Cortex of kidney (tissue), 1 donor: ENCODE measurements around the gene CASR.

Experiments used
- DNase-seq: peaks from one replicate; lab custom pipeline; 2025; lab: John Stamatoyannopoulos, UW

The CASR gene

GRCh38 chr3:122305818-122306621 lies 122.6 kb downstream of the CASR start:
- no peak for DNase-seq

- DNase-seq: no peak
Observed at GRCh38 chr3:122306622-122306953, 123.1 kb downstream of the CASR start.

DNA sequence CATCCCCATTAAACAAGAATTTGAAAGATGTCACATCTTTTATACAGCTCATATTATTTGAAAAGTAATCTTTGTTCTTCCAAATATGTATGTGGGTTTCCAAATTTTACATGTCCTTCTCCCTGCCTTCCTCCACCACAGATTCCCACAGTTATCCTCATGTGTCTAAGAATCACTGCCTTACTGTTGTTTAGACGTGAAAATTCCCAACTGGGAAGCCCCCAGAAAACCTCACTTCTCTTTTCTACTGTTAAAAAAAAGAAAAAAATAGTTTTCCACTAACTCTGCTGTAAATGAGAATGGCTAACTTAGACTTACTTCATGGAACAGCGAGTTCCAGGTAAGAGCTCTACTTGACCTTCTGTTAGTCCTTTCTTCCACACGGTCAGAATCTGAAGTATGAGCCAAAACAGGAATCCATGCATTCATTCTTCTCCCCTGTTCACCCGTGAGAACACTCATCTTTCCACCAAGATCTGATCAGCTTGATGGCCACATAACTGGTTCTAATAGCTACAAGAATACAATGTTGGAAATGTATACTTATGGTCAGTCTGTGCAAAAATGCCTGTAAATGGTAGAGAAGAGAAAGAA lies 123.7 kb downstream of the CASR start:
- no peak for DNase-seq

- DNase-seq: no peak
Observed at GRCh38 chr3:122307976-122308375, 124.5 kb downstream of the CASR start.

- no peak for DNase-seq
Observed at GRCh38 chr3:122310361-122310760, 126.9 kb downstream of the CASR start.

DNA sequence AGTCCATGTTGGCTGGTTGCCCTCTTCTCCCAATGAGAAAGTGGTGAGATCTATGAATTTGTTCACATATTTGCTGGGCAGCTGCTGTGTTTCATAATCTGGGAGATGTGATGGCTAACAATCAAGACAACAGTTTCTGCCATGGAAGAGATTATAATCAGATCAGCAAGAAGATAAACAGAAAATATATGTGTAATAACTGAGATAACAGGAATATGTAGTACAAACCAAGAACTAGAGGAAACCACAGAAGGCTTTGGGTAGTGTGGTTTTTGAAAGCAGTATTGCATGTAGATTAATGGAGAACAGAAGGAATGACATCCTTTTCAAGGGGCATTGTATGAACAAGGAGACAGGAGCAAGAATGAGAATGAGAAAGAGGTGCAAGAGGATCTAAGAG lies 129.4 kb downstream of the CASR start:
- no peak for DNase-seq

DNA sequence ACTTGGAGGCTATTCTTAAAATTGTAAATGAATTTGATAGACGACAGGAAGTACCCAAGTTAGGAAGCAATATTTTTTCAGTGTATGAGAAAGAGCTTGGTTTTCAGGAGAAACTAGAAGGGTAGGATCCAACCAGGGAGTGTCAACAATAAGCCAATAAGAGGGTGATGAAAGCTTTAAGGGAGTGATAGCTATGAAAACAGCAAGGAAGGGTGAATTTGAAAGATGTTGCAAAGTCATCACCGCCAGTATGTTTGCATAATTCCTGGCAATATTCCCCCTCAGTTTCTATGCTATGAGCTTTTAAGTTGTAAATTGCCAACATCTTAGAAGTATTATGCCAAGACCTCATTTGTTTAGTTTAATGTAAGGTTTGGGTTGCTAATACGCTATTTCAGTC lies 129.8 kb downstream of the CASR start:
- no peak for DNase-seq

DNA sequence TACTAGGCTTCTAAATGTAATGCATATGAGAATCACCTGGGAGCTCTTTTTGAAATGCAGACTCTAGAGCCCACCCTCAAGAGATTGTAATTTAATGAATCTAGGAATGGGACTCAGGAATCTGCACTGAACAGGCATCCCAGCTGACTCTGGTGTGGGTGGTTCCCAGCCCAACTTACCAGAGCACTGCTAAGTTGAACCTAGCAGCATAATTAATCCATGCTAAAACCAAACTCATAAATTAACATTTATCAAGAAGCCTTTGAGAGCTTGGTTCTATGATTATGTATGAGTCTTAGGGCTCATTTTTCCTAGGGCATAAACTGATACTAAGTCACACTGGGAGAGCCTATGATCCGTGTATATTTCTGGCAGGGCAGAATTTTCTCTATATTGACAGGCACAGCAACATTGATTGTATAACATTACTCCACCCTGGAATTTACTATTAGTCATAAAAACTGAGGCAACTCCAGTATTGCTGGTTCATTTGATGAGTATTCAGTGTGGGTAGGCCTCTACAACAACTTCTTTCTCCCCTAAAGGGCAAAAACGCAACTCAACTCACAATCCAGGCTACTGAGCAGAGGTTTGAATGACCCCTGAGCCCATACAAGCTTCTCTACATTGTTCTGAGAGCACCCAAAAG lies 130.9 kb downstream of the CASR start:
- DNase-seq: no peak

DNA sequence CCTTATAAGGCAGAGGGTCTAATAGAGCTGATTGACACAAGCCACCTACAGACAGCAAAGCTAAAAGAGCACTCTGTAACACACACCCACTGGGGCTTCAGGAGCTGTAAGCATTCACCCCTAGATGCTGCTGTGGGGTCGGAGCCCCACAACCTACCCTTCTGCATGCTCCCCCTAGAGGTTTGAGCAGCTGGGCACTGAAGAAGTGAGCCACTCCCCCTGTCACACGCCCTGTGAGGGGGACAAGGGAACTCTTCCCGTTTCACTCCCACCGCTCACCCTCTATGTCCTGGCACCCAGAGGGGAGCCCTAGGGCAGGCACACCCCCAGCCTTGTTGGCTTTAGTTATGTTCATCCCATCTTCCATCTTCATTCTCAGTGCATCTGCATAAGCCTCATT lies 132.2 kb downstream of the CASR start:
- DNase-seq: no peak

- DNase-seq: no peak
Observed at GRCh38 chr3:122316368-122316767, 132.9 kb downstream of the CASR start.

DNA sequence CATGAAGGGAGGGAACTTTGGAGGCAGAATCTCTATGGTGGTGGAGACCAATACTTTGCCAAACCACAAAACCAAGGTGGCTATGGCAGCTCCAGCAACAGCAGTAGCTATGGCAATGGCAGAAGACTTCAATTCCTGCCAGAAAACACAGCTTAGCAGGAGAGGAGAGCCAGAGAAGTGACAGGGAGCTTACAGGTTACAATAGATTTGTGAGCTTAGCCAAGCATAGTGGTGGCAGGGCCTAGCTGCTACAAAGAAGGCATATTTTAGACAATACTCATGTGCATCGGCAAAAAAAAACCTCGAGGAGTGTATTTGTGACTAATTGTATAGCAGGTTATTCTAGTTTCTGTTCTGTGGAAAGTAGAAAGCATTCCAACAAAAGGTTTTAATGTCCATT lies 135.2 kb downstream of the CASR start:
- DNase-seq: no peak

GRCh38 chr3:122322095-122323075 lies 138.9 kb downstream of the CASR start:
- DNase-seq: no peak

- DNase-seq: no peak
Observed at GRCh38 chr3:122324871-122325323, 141.4 kb downstream of the CASR start, which contains the start of gene CSTA. CSTA (plus strand) TSS chr3:122325248; CDS start chr3:122325293, 45 bp downstream.

GRCh38 chr3:122325769-122326168 lies 142.3 kb downstream of the CASR start:
- DNase-seq: no peak

DNA sequence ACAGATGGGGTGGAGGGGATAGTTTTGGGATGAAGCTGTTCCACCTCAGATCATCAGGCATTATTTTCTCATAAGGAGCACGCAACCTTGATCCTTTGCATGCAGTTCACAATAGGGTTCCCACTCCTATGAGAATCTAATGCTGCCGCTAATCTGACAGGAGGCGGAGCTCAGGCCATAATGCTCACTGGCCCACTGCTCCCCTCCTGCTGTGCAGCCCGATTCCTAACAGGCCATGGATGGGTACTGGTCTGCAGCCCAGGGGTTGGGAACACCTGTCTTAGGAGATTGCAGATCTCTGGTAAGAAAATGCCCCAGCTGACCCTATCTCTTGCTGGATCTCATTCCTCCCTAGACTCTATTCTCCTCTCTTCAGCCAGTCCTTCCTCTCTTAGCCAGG lies 148.4 kb downstream of the CASR start:
- no peak for DNase-seq

GRCh38 chr3:122332551-122332950 lies 149.1 kb downstream of the CASR start:
- DNase-seq: no peak
